Fibroblast of villous mesenchyme (primary cell): ENCODE measurements around the gene APPL2. TPM values are rescaled to one million over a fixed set of nuclear protein-coding genes. Genes with fewer than 3 reads are reported as not detected.

Source experiments
- DNase-seq: peaks from one replicate; pipeline ENCODE4 v3.0.0-alpha.2; 2010; ENCODE audit warnings: low read depth
- H3K4me3 ChIP-seq: 2 replicates; pipeline ENCODE4 v1.5.1; 2011; ENCODE audit warnings: low read depth, mild to moderate bottlenecking, low read length
- CTCF ChIP-seq: IDR thresholded peaks from 2 replicates; pipeline ENCODE4 v1.5.1; 2012; ENCODE audit warnings: low read depth, mild to moderate bottlenecking, low read length; ENCODE audit not compliant: insufficient read depth
- total RNA-seq: library from RNA; depleted of rRNA; stranded (reverse); fragments of >200 nt; gene quantifications from 2 replicates; pipeline ENCODE4 v1.2.3, GENCODE V29; 2012

APPL2 gene
- total RNA-seq, 1 donor: 60.9 TPM

DNA sequence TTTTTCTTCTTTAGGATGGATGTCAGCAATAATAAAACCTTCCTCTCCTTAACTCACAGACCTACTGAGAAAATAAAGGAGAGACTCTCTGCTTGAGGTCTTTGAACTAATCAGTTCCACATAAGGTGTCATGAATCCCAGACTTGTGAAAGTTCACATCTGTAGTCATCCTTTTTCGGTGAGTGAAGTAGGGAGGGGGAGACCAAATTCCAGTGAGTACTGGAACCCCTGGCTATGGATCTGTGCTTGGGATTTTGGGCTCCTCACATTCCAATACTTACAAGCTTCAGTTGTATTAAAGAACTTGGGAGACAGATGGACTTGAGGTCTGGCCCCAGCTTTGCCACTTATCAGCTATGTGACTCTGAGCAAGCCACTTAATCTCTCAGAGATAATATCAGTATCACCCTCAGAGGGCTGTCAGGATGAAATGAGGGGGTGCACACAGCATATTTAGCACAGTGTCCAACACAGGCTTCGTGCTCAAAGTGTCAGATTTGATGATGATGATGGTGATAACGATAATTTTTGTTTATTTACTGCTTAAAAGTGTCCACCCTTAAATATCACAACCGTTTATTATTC, 34.8 kb upstream of the APPL2 start:
- DNase-seq: no peak
- no peak for TF ChIP-seq CTCF
- H3K4me3 ChIP-seq: no peak overlapping the region

- no peak for TF ChIP-seq CTCF
- DNase-seq: no peak
- no peak overlapping the region for H3K4me3 ChIP-seq
These were observed 31.7 kb upstream of the APPL2 start for GRCh38 chr12:105267711-105268110.

- DNase-seq: no peak
- no peak for TF ChIP-seq CTCF
- H3K4me3 ChIP-seq: no peak overlapping the region
These were observed 28.8 kb upstream of the APPL2 start for GRCh38 chr12:105264771-105265170.

- peak; percentile 10 for TF ChIP-seq CTCF
- peak; percentile 20 for DNase-seq
- no peak overlapping the region for H3K4me3 ChIP-seq
These were observed 26.6 kb upstream of the APPL2 start for GRCh38 chr12:105262461-105263184.

GRCh38 chr12:105261010-105261409, 25.0 kb upstream of the APPL2 start:
- TF ChIP-seq CTCF: no peak
- no peak for DNase-seq
- H3K4me3 ChIP-seq: no peak overlapping the region

DNA sequence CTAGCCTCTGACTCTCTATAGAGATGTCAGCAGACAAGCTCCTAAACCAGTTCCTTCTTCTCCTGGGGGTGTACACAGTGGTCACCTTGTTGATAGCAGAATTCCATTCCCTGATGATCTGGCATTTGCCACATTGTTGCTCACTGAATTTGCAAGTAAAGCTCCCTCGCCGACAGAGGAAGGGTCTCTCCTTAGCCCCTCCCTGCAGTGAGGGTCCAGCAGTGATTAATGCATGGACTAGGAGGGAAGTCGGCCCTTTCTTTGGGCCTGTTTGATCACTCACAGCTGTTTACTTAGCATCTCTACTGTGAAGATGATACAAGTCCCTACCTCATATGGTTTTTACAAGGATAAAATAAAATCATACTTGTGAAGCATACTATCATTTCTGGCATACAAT, 23.3 kb upstream of the APPL2 start:
- H3K4me3 ChIP-seq: no peak overlapping the region
- no peak for TF ChIP-seq CTCF
- DNase-seq: no peak

DNA sequence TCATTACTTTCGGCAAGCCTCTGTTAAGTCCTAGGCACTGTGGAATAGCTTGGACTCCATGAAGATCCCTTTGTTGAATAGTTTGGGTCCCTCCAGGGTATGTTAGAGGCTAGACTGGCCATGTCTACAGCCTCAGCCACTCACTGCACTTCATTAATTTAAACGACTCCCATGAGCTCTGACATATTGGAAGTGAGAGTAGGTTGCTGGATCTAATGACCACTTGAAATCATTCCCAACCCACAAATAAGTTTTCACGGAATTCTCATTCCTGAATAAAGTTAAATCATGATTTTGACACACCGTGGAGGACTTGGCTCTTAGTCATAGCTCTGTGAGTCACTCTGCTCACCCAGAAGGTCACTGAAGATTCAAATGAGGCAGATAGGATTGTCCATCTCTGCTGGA, 21.4 kb upstream of the APPL2 start:
- no peak for TF ChIP-seq CTCF
- peak; percentile 71 for DNase-seq
- H3K4me3 ChIP-seq: no peak overlapping the region
